HL-60/S4 (cell line): Measurements from ENCODE around the gene GNRH2.
"Not testable (repeated sequence)": the region's sequence is repeated elsewhere in the genome, so short reads cannot be mapped to it uniquely, and the experiment has no call there.

ENCODE experiments used
- in situ Hi-C: fragments of 300-500 bp; cut with MboI; formaldehyde crosslinking; loops from 2 replicates; pipeline ENCODE4 v1.14.3; 2022; ENCODE audit warnings: low sequenced_read_pairs

GNRH2 gene

DNA sequence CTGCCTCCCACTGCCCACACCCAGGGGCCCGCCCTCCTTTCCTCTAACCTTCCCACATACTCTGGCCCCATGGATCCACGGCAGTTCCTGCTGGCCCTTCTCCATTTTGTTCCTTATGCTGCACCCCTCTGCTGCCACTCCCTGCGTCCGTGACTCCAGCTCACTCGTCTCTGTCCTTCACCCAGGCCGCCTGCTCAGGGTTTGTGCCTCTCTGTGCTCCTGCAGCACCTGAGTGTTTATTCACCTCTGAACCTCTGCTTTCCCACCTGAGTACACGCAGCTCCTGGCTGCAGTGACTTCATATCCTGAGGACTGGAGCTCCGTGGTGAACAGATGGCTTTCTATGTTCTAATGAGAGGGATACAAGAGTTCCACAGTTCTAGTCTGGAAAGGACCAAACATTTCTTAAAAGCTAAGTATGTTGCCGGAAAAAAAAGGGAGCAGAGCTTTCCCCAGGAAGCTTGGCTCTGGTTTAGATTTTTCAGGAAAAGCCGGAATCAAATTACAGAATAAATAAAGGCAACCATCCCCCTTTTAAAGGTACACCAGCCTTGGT is 1.5 kb upstream of the GNRH2 start:
- in situ Hi-C loops, result no loop called here

- in situ Hi-C loops, result no loop called here
Observed at GRCh38 chr20:3042625-3043024, 797 bp upstream of the GNRH2 start.

DNA sequence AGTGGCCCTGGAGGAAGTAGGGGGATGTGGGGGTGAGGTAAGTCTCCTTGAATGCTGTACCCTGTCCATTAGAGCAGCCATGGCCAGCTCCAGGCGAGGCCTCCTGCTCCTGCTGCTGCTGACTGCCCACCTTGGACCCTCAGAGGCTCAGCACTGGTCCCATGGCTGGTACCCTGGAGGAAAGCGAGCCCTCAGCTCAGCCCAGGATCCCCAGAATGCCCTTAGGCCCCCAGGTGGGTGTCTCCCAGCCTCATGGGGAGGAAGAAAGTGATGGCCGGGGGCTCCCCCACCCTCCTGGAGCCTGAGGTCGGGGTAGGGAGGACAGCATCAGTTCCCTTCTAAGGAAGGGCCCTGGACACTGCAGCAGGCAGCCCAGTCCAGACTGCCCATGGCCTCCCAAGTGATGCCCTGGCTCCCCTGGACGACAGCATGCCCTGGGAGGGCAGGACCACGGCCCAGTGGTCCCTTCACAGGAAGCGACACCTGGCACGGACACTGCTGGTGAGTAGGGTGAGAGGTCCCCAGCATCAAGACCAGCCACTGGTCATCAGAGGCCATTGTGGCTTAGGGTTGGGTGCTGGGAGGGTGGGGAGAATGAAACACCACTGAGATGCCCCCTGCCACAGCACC is 1.0 kb downstream of the GNRH2 start:
- in situ Hi-C loops, result no loop called here

- in situ Hi-C loops, result no loop called here
Observed at GRCh38 chr20:3045042-3045815, 1.8 kb downstream of the GNRH2 start.

DNA sequence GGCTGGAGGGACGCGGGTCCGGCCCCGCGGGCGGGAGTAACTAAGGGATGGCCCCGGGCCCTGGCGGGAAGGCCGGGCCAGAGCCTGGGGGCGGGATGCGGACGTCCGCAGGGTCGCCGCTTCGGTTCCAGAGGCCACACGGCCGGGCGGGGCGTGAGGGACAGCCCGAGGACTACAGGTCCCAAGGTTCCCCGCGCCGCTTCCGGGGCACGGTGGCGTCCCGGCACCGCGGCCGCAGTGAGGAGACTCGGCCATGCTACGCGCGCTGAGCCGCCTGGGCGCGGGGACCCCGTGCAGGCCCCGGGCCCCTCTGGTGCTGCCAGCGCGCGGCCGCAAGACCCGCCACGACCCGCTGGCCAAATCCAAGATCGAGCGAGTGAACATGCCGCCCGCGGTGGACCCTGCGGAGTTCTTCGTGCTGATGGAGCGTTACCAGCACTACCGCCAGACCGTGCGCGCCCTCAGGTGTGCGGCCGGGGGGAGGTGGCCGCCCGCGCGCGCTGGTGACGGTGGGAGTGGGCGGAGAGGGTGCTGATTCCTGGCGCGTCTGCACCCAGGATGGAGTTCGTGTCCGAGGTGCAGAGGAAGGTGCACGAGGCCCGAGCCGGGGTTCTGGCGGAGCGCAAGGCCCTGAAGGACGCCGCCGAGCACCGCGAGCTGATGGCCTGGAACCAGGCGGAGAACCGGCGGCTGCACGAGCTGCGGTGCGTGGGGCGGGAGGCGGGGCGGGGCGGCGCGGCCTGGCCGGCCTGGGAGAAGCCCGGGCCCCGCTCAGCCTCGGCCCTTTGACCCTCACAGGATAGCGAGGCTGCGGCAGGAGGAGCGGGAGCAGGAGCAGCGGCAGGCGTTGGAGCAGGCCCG is 2.6 kb downstream of the GNRH2 start, which contains the start of gene MRPS26:
TSS of gene MRPS26 (plus strand) at position 237 of the 861 bp plus-strand sequence. CDS start at position 254, 17 bp downstream.
- in situ Hi-C loops, result no loop called here

- in situ Hi-C loops, result no loop called here
Observed at GRCh38 chr20:3046677-3047462, 3.4 kb downstream of the GNRH2 start.

DNA sequence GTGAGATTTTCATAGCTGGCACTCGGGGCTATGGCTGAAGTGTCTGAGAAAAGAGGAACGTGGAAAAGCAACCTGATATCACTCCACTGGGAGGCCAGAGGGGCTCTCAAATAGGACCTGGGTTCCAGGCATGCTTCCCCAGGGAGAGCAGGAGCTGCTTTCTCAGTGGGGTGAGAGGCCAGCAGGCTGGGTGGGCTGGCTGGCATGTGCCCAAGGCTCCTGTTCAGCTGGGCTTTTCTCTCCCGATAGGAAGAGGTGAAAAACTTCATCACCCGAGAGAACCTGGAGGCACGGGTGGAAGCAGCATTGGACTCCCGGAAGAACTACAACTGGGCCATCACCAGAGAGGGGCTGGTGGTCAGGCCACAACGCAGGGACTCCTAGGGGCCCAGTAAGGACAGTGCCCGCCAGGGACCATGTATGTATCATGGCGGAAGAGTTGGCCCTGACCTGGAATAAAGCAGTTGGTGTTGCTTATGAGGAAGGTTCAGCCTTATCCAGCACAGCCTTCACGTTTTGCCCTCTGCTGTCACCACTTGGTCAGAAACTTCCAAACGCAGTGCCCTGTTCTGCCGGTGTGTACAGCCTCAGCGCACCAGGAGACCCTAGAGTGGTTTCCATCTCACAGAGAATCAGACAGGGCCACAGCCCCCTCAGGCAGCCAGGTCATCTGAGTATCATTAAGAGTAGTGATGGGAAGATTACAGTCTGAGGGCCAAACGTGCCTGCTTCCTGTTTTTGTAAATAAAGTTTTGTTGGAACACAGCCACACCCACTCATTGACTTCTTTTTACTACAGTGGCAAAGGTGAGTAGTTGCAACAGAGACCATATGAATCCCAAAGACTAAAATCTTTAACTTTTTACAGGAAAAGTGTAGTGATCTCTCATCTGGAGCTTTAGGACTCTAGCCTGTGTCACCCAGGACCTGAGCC is 4.3 kb downstream of the GNRH2 start:
- in situ Hi-C loops, result no loop called here

DNA sequence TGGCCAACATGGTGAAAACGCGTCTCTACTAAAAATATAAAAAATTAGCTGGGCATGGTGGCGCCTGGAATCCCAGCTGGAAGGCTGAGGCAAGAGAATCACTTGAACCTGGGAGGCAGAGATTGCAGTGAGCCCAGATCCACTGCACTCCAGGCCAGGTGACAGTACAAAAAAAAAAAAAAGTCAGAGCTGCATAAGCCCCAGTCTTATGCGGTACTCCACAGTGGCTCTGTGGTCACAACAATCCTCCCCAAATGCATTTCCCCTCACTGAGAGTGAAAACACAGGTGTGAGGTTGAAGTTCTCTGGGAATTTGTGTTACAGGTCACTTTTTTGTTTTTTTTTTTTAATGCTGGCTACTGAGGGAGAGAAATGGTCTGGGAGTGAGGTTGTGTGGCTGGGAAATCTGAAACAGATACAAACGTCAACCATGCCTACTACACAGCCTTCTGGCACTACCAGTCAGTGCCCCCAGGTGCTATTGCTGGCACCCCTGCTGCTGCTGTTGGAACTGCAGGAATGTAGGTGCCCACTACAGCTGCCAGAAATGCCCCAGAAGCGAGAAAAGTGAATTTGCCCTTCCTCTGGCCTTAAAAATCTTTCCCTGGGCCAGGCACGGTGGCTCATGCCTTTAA is 8.1 kb downstream of the GNRH2 start:
- in situ Hi-C loops, result loop anchor here (10.0 kb wide), 1 partner anchor 263 kb away; no protein-coding TSS in a partner anchor

GRCh38 chr20:3059489-3059888 is 16.1 kb downstream of the GNRH2 start:
- in situ Hi-C loops, result loop anchor here (10.0 kb wide), 1 partner anchor 255 kb away; no protein-coding TSS in a partner anchor

- in situ Hi-C loops, result not testable (repeated sequence)
Observed at GRCh38 chr20:3064119-3064518, 20.7 kb downstream of the GNRH2 start.

GRCh38 chr20:3067139-3068014 is 24.0 kb downstream of the GNRH2 start:
- in situ Hi-C loops, result no loop called here

GRCh38 chr20:3068075-3068474 is 24.7 kb downstream of the GNRH2 start:
- in situ Hi-C loops, result no loop called here

GRCh38 chr20:3068986-3069900 is 25.8 kb downstream of the GNRH2 start:
- in situ Hi-C loops, result no loop called here

- in situ Hi-C loops, result no loop called here
Observed at GRCh38 chr20:3070725-3071124, 27.3 kb downstream of the GNRH2 start.

DNA sequence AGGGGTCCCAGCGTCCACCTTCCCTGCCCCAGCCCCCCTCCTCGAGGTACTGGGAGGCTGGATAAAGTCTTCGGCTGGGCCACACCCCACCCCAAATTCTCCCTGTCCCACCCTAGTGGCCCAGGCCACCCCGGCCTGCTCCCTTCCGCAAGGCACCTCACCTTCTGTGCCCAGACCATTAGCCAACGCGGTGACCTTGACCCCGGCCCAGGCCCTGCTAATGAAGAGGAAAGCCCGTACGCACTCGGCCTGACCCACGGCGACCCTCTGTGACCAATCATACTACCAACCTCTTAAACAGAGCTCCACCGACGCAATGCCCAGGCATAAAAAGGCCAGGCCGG is 27.8 kb downstream of the GNRH2 start:
- in situ Hi-C loops, result no loop called here

- in situ Hi-C loops, result no loop called here
Observed at GRCh38 chr20:3071610-3072529, 28.4 kb downstream of the GNRH2 start, which contains the start of gene OXT. OXT (plus strand) TSS chr20:3071620; CDS start chr20:3071656, 36 bp downstream.
